ENCODE measurements around the gene PBX3. TPM values are rescaled to one million over a fixed set of nuclear protein-coding genes. Genes with fewer than 3 reads are reported as not detected.

The PBX3 gene
- total RNA-seq, 1 donor from 2014 or later, result 37.7 TPM

- H3K4me1 Mint-ChIP-seq (ENCODE audit: low read depth), result peaks cover 40% of the 10 kb centered on the region
- no peaks in the 10 kb centered on the region for H3K36me3 Mint-ChIP-seq (ENCODE audit: insufficient read depth)
- H3K27me3 Mint-ChIP-seq, result no peaks in the 10 kb centered on the region
- DNase-seq (ENCODE audit: low spot score, unreplicated experiment), result peak; percentile 12
- no peaks in the 10 kb centered on the region for H3K9me3 Mint-ChIP-seq (ENCODE audit: low read depth)
- peak overlapping the region; percentile 86 for H3K4me3 Mint-ChIP-seq (ENCODE audit: low read depth)
- TF ChIP-seq CTCF (IDR thresholded peaks at IDR 0.05; ENCODE audit: unreplicated experiment), result no peak
- peak overlapping the region; percentile 93 for H3K27ac Mint-ChIP-seq
Measured at GRCh38 chr9:125889476-125890419, 142.6 kb downstream of the PBX3 start.

- no peak for TF ChIP-seq CTCF (IDR thresholded peaks at IDR 0.05; ENCODE audit: unreplicated experiment)
- Mint-ChIP-seq H3K27me3 (no peaks in the 10 kb centered on the region), H3K36me3 (ENCODE audit: insufficient read depth) (no peaks in the 10 kb centered on the region), H3K27ac (no peak overlapping the region), H3K4me3 (ENCODE audit: low read depth) (peak overlapping the region; percentile 27), H3K9me3 (ENCODE audit: low read depth) (no peaks in the 10 kb centered on the region), H3K4me1 (ENCODE audit: low read depth) (peaks cover 37% of the 10 kb centered on the region)
- no peak for DNase-seq (ENCODE audit: low spot score, unreplicated experiment)
Measured at GRCh38 chr9:125890826-125891225, 143.7 kb downstream of the PBX3 start.

GRCh38 chr9:125893277-125893676 lies 146.1 kb downstream of the PBX3 start:
- H3K36me3 Mint-ChIP-seq (ENCODE audit: insufficient read depth), result no peaks in the 10 kb centered on the region
- DNase-seq (ENCODE audit: low spot score, unreplicated experiment), result no peak
- no peak for TF ChIP-seq CTCF (IDR thresholded peaks at IDR 0.05; ENCODE audit: unreplicated experiment)
- no peak overlapping the region for H3K4me3 Mint-ChIP-seq (ENCODE audit: low read depth)
- peaks cover 19% of the 10 kb centered on the region for H3K4me1 Mint-ChIP-seq (ENCODE audit: low read depth)
- H3K9me3 Mint-ChIP-seq (ENCODE audit: low read depth), result no peaks in the 10 kb centered on the region
- no peaks in the 10 kb centered on the region for H3K27me3 Mint-ChIP-seq
- no peak overlapping the region for H3K27ac Mint-ChIP-seq

- no peaks in the 10 kb centered on the region for H3K27me3 Mint-ChIP-seq
- no peak for TF ChIP-seq CTCF (IDR thresholded peaks at IDR 0.05; ENCODE audit: unreplicated experiment)
- no peak overlapping the region for H3K27ac Mint-ChIP-seq
- no peak for DNase-seq (ENCODE audit: low spot score, unreplicated experiment)
- no peaks in the 10 kb centered on the region for H3K9me3 Mint-ChIP-seq (ENCODE audit: low read depth)
- peaks cover 14% of the 10 kb centered on the region for H3K4me1 Mint-ChIP-seq (ENCODE audit: low read depth)
- H3K36me3 Mint-ChIP-seq (ENCODE audit: insufficient read depth), result no peaks in the 10 kb centered on the region
- no peak overlapping the region for H3K4me3 Mint-ChIP-seq (ENCODE audit: low read depth)
Measured at GRCh38 chr9:125894566-125894965, 147.4 kb downstream of the PBX3 start.

- no peaks in the 10 kb centered on the region for H3K27me3 Mint-ChIP-seq
- H3K27ac Mint-ChIP-seq, result no peak overlapping the region
- H3K4me1 Mint-ChIP-seq (ENCODE audit: low read depth), result peaks cover 10% of the 10 kb centered on the region
- DNase-seq (ENCODE audit: low spot score, unreplicated experiment), result no peak
- H3K4me3 Mint-ChIP-seq (ENCODE audit: low read depth), result no peak overlapping the region
- no peaks in the 10 kb centered on the region for H3K9me3 Mint-ChIP-seq (ENCODE audit: low read depth)
- H3K36me3 Mint-ChIP-seq (ENCODE audit: insufficient read depth), result no peaks in the 10 kb centered on the region
- no peak for TF ChIP-seq CTCF (IDR thresholded peaks at IDR 0.05; ENCODE audit: unreplicated experiment)
Measured at GRCh38 chr9:125896404-125896803, 149.2 kb downstream of the PBX3 start.

Measured in progenitor cell of endocrine pancreas (in vitro differentiated cells).